Neuronal stem cell (in vitro differentiated cells): Measurements from ENCODE around the gene PTGS2.
"Not testable (repeated sequence)": the region's sequence is repeated elsewhere in the genome, so short reads cannot be mapped to it uniquely, and the experiment has no call there.

ENCODE experiments used
- DNase-seq: peaks from one replicate; pipeline ENCODE4 v3.0.0-alpha.2; 2013; ENCODE audit warnings: low spot score
- H2AFZ ChIP-seq: one replicate; pipeline ENCODE4 v1.6.1; 2013; ENCODE audit warnings: mild to moderate bottlenecking, low read length, inconsistent platforms
- H2AK5ac ChIP-seq: 2 replicates; pipeline ENCODE4 v1.6.1; 2013; ENCODE audit warnings: low read depth, mild to moderate bottlenecking, inconsistent platforms, low read length, moderate library complexity, mixed read lengths
- H2BK120ac ChIP-seq: 2 replicates; pipeline ENCODE4 v1.6.1; 2013; ENCODE audit warnings: low read depth, mild to moderate bottlenecking, inconsistent platforms, low read length, moderate library complexity, mixed read lengths
- H2BK12ac ChIP-seq: one replicate; pipeline ENCODE4 v1.6.1; 2013; ENCODE audit warnings: low read length, inconsistent platforms
- H2BK15ac ChIP-seq: 2 replicates; pipeline ENCODE4 v1.6.1; 2013; ENCODE audit warnings: mild to moderate bottlenecking, low read length, inconsistent platforms, mixed read lengths
- H2BK5ac ChIP-seq: one replicate; pipeline ENCODE4 v1.6.1; 2013; ENCODE audit warnings: inconsistent platforms, mild to moderate bottlenecking, low read length, moderate library complexity
- H3K14ac ChIP-seq: one replicate; pipeline ENCODE4 v1.6.1; 2013; ENCODE audit warnings: low read length, inconsistent platforms
- H3K18ac ChIP-seq: 2 replicates; pipeline ENCODE4 v1.6.1; 2013; ENCODE audit warnings: low read length, inconsistent platforms
- H3K23ac ChIP-seq: 2 replicates; pipeline ENCODE4 v1.6.1; 2013; ENCODE audit warnings: low read depth, mild to moderate bottlenecking, mixed read lengths, low read length, inconsistent platforms; ENCODE audit not compliant: poor library complexity
- H3K27ac ChIP-seq: replicated peaks from 3 replicates; pipeline ENCODE4 v1.5.1; 2013; ENCODE audit warnings: low read length, inconsistent platforms
- H3K27me3 ChIP-seq, 3 experiments: 2 replicates each; pipeline ENCODE4 v1.6.1; 2013; ENCODE audit warnings: low read length in 3 of 3, mild to moderate bottlenecking in 2 of 3, inconsistent platforms in 1 of 3, low read depth in 1 of 3, mixed read lengths in 1 of 3, moderate library complexity in 1 of 3; ENCODE audit not compliant: control insufficient read depth in 3 of 3, insufficient read depth in 3 of 3
- H3K36me3 ChIP-seq, 2 donors: replicated peaks in 1 of 2; 2 replicates each; pipeline ENCODE4 v1.6.1; 2013; ENCODE audit warnings: low read length in 2 of 2; ENCODE audit not compliant: control insufficient read depth in 2 of 2, insufficient read depth in 2 of 2
- H3K4ac ChIP-seq: 2 replicates; pipeline ENCODE4 v1.6.1; 2013; ENCODE audit warnings: inconsistent platforms, mild to moderate bottlenecking, low read length, moderate library complexity
- H3K4me1 ChIP-seq, 2 donors: 1 replicate in 1 of 2; 2 replicates in 1 of 2; pipeline ENCODE4 v1.6.1; 2013; ENCODE audit warnings: low read length in 2 of 2, low read depth in 1 of 2; ENCODE audit not compliant: control insufficient read depth in 2 of 2, insufficient read depth in 1 of 2
- H3K4me2 ChIP-seq: one replicate; pipeline ENCODE4 v1.6.1; 2013; ENCODE audit warnings: mild to moderate bottlenecking, low read length, inconsistent platforms; ENCODE audit not compliant: insufficient read depth, poor library complexity, severe bottlenecking
- H3K4me3 ChIP-seq, 2 donors: 2 replicates each; pipeline ENCODE4 v1.5.1; 2013; ENCODE audit warnings: low read length in 2 of 2, mild to moderate bottlenecking in 2 of 2, inconsistent platforms in 1 of 2, moderate library complexity in 1 of 2
- H3K79me1 ChIP-seq: one replicate; pipeline ENCODE4 v1.6.1; 2013; ENCODE audit warnings: low read depth, mild to moderate bottlenecking, inconsistent platforms, low read length, moderate library complexity
- H3K9ac ChIP-seq: one replicate; pipeline ENCODE4 v1.6.1; 2013; ENCODE audit warnings: mild to moderate bottlenecking, low read depth, low read length, inconsistent platforms; ENCODE audit not compliant: poor library complexity
- H3K9me3 ChIP-seq, 2 donors: replicated peaks in 1 of 2; 2 replicates each; pipeline versions ENCODE3 to v1.6.1; 2013; ENCODE audit warnings: low read length in 2 of 2, mild to moderate bottlenecking in 2 of 2, inconsistent platforms in 1 of 2, low read depth in 1 of 2, mixed read lengths in 1 of 2, moderate library complexity in 1 of 2; ENCODE audit not compliant: control insufficient read depth in 2 of 2, insufficient read depth in 1 of 2
- H4K8ac ChIP-seq: one replicate; pipeline ENCODE4 v1.6.1; 2013; ENCODE audit warnings: low read depth, mild to moderate bottlenecking, inconsistent platforms, low read length, moderate library complexity
- H4K91ac ChIP-seq: one replicate; pipeline ENCODE4 v1.6.1; 2013; ENCODE audit warnings: low read length, low read depth, mild to moderate bottlenecking, inconsistent platforms; ENCODE audit not compliant: poor library complexity
- WGBS, 2 donors: extraction: QIAGEN DNeasy Blood & Tissue Kit; methylation state at CpG; one replicate each; pipeline ENCODE4 v1.1.7; 2013; ENCODE audit warnings: missing lambda C conversion rate in 2 of 2, mixed read lengths in 1 of 2; ENCODE audit not compliant: insufficient read length in 2 of 2, insufficient replicate concordance in 1 of 2; ENCODE audit errors: extremely low coverage in 2 of 2; 5-methylcytosine and 5-hydroxymethylcytosine counted together

Gene PTGS2

DNA sequence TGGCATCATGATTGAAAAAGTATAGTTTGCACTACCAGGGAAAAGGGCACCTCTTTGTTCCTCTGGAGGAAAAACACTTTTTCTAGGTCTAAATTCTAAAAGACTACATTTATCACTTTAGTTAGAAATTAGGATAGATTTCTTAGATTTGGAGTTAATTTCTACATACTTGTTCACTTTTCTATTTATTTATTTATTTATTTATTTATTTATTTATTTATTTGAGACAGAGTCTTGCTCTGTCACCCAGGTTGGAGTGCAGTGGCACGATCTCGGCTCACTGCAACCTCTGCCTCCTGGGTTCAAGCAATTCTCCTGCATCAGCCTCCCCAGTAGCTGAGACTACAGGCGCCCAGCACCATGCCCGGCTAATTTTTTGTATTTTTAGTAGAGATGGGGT, 32.2 kb downstream of the PTGS2 start:
- H3K4ac ChIP-seq, H3K23ac ChIP-seq, H3K18ac ChIP-seq, H3K27ac ChIP-seq, H4K8ac ChIP-seq, H4K91ac ChIP-seq, H2AK5ac ChIP-seq, H3K36me3 ChIP-seq, H3K9ac ChIP-seq, H3K27me3 ChIP-seq, H2BK12ac ChIP-seq, DNase-seq, H3K9me3 ChIP-seq, H3K79me1 ChIP-seq, H3K4me3 ChIP-seq, H3K4me2 ChIP-seq, H2BK120ac ChIP-seq, H2AFZ ChIP-seq, H2BK15ac ChIP-seq, H3K4me1 ChIP-seq, H2BK5ac ChIP-seq, H3K14ac ChIP-seq: not testable (repeated sequence)
- no CpG with 5 or more reads among the region's 4 CpGs for WGBS, 2 donors

DNA sequence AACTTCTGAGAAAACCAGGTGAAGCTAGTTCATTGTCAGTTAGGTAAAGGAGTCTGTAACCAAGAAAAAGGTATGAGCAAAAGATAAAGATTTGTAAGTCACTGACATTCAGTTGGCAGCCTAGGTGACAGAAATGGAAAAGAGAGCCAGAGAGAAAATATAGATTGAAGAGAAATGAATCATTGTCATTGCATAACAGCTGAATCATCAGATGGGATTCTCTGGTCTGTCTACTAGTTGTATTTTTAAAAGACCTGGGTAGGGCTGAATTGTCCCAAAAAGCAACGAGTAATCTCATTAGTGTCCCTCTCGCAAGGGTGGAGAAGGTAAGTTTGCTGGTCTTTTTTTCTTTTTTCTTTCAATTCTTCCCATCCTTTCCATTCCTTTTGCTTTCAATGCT, 36.6 kb downstream of the PTGS2 start:
- Histone ChIP-seq H2AFZ (no peak overlapping the region), H3K18ac (no peak overlapping the region), H3K4me1 (no peaks in the 10 kb centered on the region), H4K8ac (no peak overlapping the region), H4K91ac (no peak overlapping the region), H2BK120ac (no peak overlapping the region), H3K23ac (no peak overlapping the region), H3K27me3 (no peaks in the 10 kb centered on the region), H3K4me3 (no peak overlapping the region), H3K36me3 (no peaks in the 10 kb centered on the region), H3K4me2 (no peak overlapping the region), H2BK12ac (no peak overlapping the region), H3K27ac (no peak overlapping the region), H2AK5ac (no peak overlapping the region), H3K79me1 (no peaks in the 10 kb centered on the region), H3K14ac (no peak overlapping the region), H3K9ac (no peak overlapping the region), H3K4ac (no peak overlapping the region), H2BK5ac (no peak overlapping the region), H2BK15ac (no peak overlapping the region), H3K9me3 (no peaks in the 10 kb centered on the region)
- no peak for DNase-seq
- no CpG with 5 or more reads among the region's 2 CpGs for WGBS, 2 donors

DNA sequence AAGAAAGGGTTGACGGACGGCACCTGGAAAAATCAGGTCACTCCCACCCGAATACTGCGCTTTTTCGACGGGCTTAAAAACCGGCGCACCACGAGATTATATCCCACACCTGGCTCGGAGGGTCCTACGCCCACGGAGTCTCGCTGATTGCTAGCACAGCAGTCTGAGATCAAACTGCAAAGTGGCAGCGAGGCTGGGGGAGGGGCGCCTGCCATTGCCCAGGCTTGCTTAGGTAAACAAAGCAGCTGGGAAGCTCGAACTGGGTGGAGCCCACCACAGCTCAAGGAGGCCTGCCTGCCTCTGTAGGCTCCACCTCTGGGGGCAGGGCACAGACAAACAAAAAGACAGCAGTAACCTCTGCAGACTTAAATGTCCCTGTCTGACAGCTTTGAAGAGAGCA, 42.7 kb downstream of the PTGS2 start:
- not testable (repeated sequence) for H3K9ac ChIP-seq, H3K9me3 ChIP-seq, H2BK15ac ChIP-seq, H3K27me3 ChIP-seq, H3K4me1 ChIP-seq, H3K23ac ChIP-seq, H3K79me1 ChIP-seq, H3K36me3 ChIP-seq, H4K8ac ChIP-seq, H2BK12ac ChIP-seq, H2BK120ac ChIP-seq, H3K14ac ChIP-seq, H3K18ac ChIP-seq, H4K91ac ChIP-seq, DNase-seq, H2AK5ac ChIP-seq, H2BK5ac ChIP-seq, H3K27ac ChIP-seq, H3K4ac ChIP-seq
- Histone ChIP-seq H2AFZ (peak overlapping the region; percentile 76), H3K4me2 (peak overlapping the region; percentile 48), H3K4me3 (peak overlapping the region in 1 of 2 donors; percentile 79)
- WGBS, 2 donors, result no CpG with 5 or more reads among the region's 16 CpGs

DNA sequence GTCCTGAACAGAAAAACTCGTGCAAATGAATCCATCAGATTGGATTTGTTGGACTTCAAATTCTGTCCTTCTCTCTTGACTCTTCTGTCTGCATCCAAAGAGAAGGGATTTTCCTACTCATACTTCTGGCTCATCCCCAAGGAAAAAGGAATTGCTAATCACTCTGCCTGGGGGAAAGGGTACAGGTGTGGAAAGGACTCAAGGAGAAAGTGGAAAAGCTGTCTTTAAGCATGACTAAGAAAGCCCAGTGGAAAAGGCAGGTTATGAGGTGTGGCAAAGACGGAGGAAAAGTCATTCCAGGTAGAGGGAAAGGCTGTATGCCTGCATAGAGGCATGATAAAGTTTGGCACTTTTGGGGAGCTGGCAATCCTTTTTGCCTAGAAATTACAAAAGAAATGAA, 43.4 kb downstream of the PTGS2 start:
- H3K4me3 ChIP-seq, result no peak overlapping the region

More for the DNA sequence above, 43.4 kb downstream of the PTGS2 start:
- H2AFZ ChIP-seq, result peak overlapping the region; percentile 41
- H2BK120ac ChIP-seq, result no peak overlapping the region
- no CpG with 5 or more reads among the region's 2 CpGs for WGBS, 2 donors
- no peak overlapping the region for H2AK5ac ChIP-seq
- no peaks in the 10 kb centered on the region for H3K9me3 ChIP-seq
- no peaks in the 10 kb centered on the region for H3K79me1 ChIP-seq
- no peak overlapping the region for H4K91ac ChIP-seq
- H3K4me1 ChIP-seq, result no peaks in the 10 kb centered on the region
- H3K27ac ChIP-seq, result no peak overlapping the region
- no peak overlapping the region for H2BK5ac ChIP-seq
- H3K18ac ChIP-seq, result no peak overlapping the region
- no peaks in the 10 kb centered on the region for H3K27me3 ChIP-seq
- H3K23ac ChIP-seq, result no peak overlapping the region
- no peak for DNase-seq
- no peaks in the 10 kb centered on the region for H3K36me3 ChIP-seq
- H2BK12ac ChIP-seq, result no peak overlapping the region
- no peak overlapping the region for H3K4me2 ChIP-seq
- H3K9ac ChIP-seq, result no peak overlapping the region
- H2BK15ac ChIP-seq, result no peak overlapping the region
- no peak overlapping the region for H4K8ac ChIP-seq
- no peak overlapping the region for H3K4ac ChIP-seq
- H3K14ac ChIP-seq, result no peak overlapping the region
